ENCODE data around the gene KANSL1.

- TF ChIP-seq RARB (CRISPR knock-in tag; IDR thresholded peaks at IDR 0.05), result no peak
- TF ChIP-seq PATZ1 (CRISPR knock-in tag; IDR thresholded peaks at IDR 0.05; ENCODE audit: borderline replicate concordance), result no peak
- TF ChIP-seq GLIS3 (CRISPR knock-in tag; IDR thresholded peaks at IDR 0.05), result no peak
- TF ChIP-seq ZFP3 (CRISPR knock-in tag; IDR thresholded peaks at IDR 0.05), result no peak
- no peak for TF ChIP-seq SNAI2 (CRISPR knock-in tag; IDR thresholded peaks at IDR 0.05)
- no peak for TF ChIP-seq TOX (CRISPR knock-in tag; IDR thresholded peaks at IDR 0.05; ENCODE audit: borderline replicate concordance)
- no peak for TF ChIP-seq ZC3H10 (CRISPR knock-in tag; IDR thresholded peaks at IDR 0.05)
- no peak for TF ChIP-seq POU6F1 (CRISPR knock-in tag; IDR thresholded peaks at IDR 0.05; ENCODE audit: borderline replicate concordance, low read depth)
- no peak for TF ChIP-seq ZFP30 (CRISPR knock-in tag; IDR thresholded peaks at IDR 0.05)
These were observed 23.5 kb upstream of the KANSL1 start for GRCh38 chr17:46216682-46217081.
